Superior temporal gyrus (tissue), 1 donor: Measurements from ENCODE around the gene BEND7.
"Not testable (repeated sequence)": the region's sequence is repeated elsewhere in the genome, so short reads cannot be mapped to it uniquely, and the experiment has no call there.

Experiments
- DNase-seq: peaks from one replicate; pipeline ENCODE4 v3.0.0-alpha.2; 2016; ENCODE audit errors: extremely low spot score

BEND7 gene

GRCh38 chr10:13481690-13482089, 47.1 kb downstream of the BEND7 start:
- DNase-seq: no peak

- no peak for DNase-seq
Measured at GRCh38 chr10:13475124-13475523, 53.7 kb downstream of the BEND7 start.

GRCh38 chr10:13473986-13474385, 54.8 kb downstream of the BEND7 start:
- no peak for DNase-seq

- no peak for DNase-seq
Measured at GRCh38 chr10:13472359-13472758, 56.5 kb downstream of the BEND7 start.

- no peak for DNase-seq
Measured at GRCh38 chr10:13470270-13470669, 58.5 kb downstream of the BEND7 start.

- DNase-seq: no peak
Measured at GRCh38 chr10:13462551-13462950, 66.3 kb downstream of the BEND7 start.

- DNase-seq: no peak
Measured at GRCh38 chr10:13458687-13459012, 70.2 kb downstream of the BEND7 start.

GRCh38 chr10:13457958-13458686, 70.7 kb downstream of the BEND7 start:
- DNase-seq: peak; percentile 34

GRCh38 chr10:13453896-13454295, 74.9 kb downstream of the BEND7 start:
- DNase-seq: no peak

GRCh38 chr10:13450069-13450468, 78.7 kb downstream of the BEND7 start:
- no peak for DNase-seq

GRCh38 chr10:13449296-13449695, 79.5 kb downstream of the BEND7 start:
- DNase-seq: no peak

- no peak for DNase-seq
Measured at GRCh38 chr10:13448216-13448615, 80.6 kb downstream of the BEND7 start.

- no peak for DNase-seq
Measured at GRCh38 chr10:13445656-13446400, 83.0 kb downstream of the BEND7 start.

GRCh38 chr10:13441476-13441875, 87.3 kb downstream of the BEND7 start:
- DNase-seq: no peak

- peak; percentile 38 for DNase-seq
Measured at GRCh38 chr10:13440185-13441061, 88.4 kb downstream of the BEND7 start.

- DNase-seq: no peak
Measured at GRCh38 chr10:13439313-13440184, 89.3 kb downstream of the BEND7 start.

- DNase-seq: no peak
Measured at GRCh38 chr10:13437026-13437555, 91.7 kb downstream of the BEND7 start.

- DNase-seq: not testable (repeated sequence)
Measured at GRCh38 chr10:13427943-13428342, 100.9 kb downstream of the BEND7 start.

GRCh38 chr10:13425397-13425796, 103.4 kb downstream of the BEND7 start:
- DNase-seq: no peak

GRCh38 chr10:13422800-13423199, 106.0 kb downstream of the BEND7 start:
- no peak for DNase-seq

- DNase-seq: no peak
Measured at GRCh38 chr10:13421382-13421917, 107.4 kb downstream of the BEND7 start.
